Natural killer cell (primary cell): Measurements from ENCODE around the gene EXOSC10. TPM values are rescaled to one million over a fixed set of nuclear protein-coding genes. Genes with fewer than 3 reads are reported as not detected.
"Not testable (repeated sequence)": the region's sequence is repeated elsewhere in the genome, so short reads cannot be mapped to it uniquely, and the experiment has no call there.

Experiments
- ATAC-seq, 3 donors: fragments of 150-1000 bp in 2 of 3; fragments of 200-7000 bp in 1 of 3; cut with Tn5 transposase; 1 replicate in 1 of 3; 2 replicates in 2 of 3; pipeline ENCODE4 v1.10.0; 2021; ENCODE audit warnings: mild to moderate bottlenecking in 2 of 3, moderate library complexity in 2 of 3
- DNase-seq, 2 donors: peaks; one replicate each; pipeline versions ENCODE4 v3.0.0 to v3.0.0-alpha.2; 2013 to 2021; ENCODE audit warnings: mixed read lengths in 1 of 2
- H3K27ac ChIP-seq: one replicate; pipeline ENCODE4 v1.5.1; 2013; ENCODE audit warnings: mild to moderate bottlenecking, low read length
- H3K27me3 ChIP-seq: one replicate; pipeline ENCODE4 v1.6.1; 2013; ENCODE audit warnings: low read length; ENCODE audit not compliant: control insufficient read depth, insufficient read depth
- H3K36me3 ChIP-seq: one replicate; pipeline ENCODE4 v1.6.1; 2013; ENCODE audit warnings: low read length; ENCODE audit not compliant: control insufficient read depth, insufficient read depth
- H3K4me1 ChIP-seq: one replicate; pipeline ENCODE4 v1.6.1; 2013; ENCODE audit warnings: low read length; ENCODE audit not compliant: control insufficient read depth, insufficient read depth
- H3K4me3 ChIP-seq: one replicate; pipeline ENCODE4 v1.5.1; 2013; ENCODE audit warnings: low read length
- H3K9me3 ChIP-seq: one replicate; pipeline ENCODE4 v1.6.1; 2013; ENCODE audit warnings: low read length; ENCODE audit not compliant: control insufficient read depth, insufficient read depth
- H3K27ac Mint-ChIP-seq, 2 donors: one replicate each; pipeline ENCODE4 v1.8.0; 2022; ENCODE audit warnings: mild to moderate bottlenecking in 2 of 2, mixed read lengths in 2 of 2, moderate library complexity in 1 of 2
- H3K27me3 Mint-ChIP-seq, 2 donors: one replicate each; pipeline ENCODE4 v1.8.0; 2022; ENCODE audit warnings: low read depth in 2 of 2, mixed read lengths in 2 of 2
- H3K36me3 Mint-ChIP-seq: one replicate; pipeline ENCODE4 v1.8.0; 2022; ENCODE audit warnings: mixed read lengths
- H3K4me1 Mint-ChIP-seq, 2 donors: one replicate each; pipeline ENCODE4 v1.8.0; 2022; ENCODE audit warnings: mixed read lengths in 2 of 2
- H3K4me3 Mint-ChIP-seq: one replicate; pipeline ENCODE4 v1.8.0; 2022; ENCODE audit warnings: mild to moderate bottlenecking, moderate library complexity, mixed read lengths
- H3K9me3 Mint-ChIP-seq, 2 donors: one replicate each; pipeline ENCODE4 v1.8.0; 2022; ENCODE audit warnings: mixed read lengths in 2 of 2
- CTCF ChIP-seq: fragments of 200-600 bp; IDR thresholded peaks from one replicate; pipeline ENCODE4 v1.8.0; 2022; ENCODE audit warnings: antibody characterized with exemption
- WGBS: methylation state at CpG from one replicate; pipeline ENCODE4 v1.1.7; 2013; ENCODE audit warnings: missing lambda C conversion rate; ENCODE audit not compliant: insufficient coverage; 5-methylcytosine and 5-hydroxymethylcytosine counted together
- intact Hi-C: fragments of 100-400 bp; cut with micrococcal nuclease; formaldehyde crosslinking; loops from one replicate; pipeline ENCODE4 v1.14.2; 2022
- total RNA-seq, 4 donors: library from RNA; stranded (reverse); fragments of 120-200 nt in 1 of 4; gene quantifications; one replicate each; pipeline versions ENCODE4 v1.2.3 to v1.2.4, GENCODE V29; 2013 to 2022

EXOSC10 gene
- total RNA-seq, 3 donors from 2014 or later (not counting 1 experiment from before 2014, with no cell fraction given) = 85.2 to 97.2 (median 94.9) TPM

- Mint-ChIP-seq H3K27ac (no peak overlapping the region), H3K36me3 (peaks cover 22% of the 10 kb centered on the region), H3K27me3 (no peaks in the 10 kb centered on the region), H3K4me1 (peaks cover 32 to 35% of the 10 kb centered on the region in 2 donors), H3K4me3 (no peak overlapping the region), H3K9me3 (no peaks in the 10 kb centered on the region)
- Histone ChIP-seq H3K27me3 (no peaks in the 10 kb centered on the region), H3K27ac (no peak overlapping the region), H3K36me3 (peaks cover 82% of the 10 kb centered on the region), H3K9me3 (no peaks in the 10 kb centered on the region), H3K4me1 (peaks cover 4% of the 10 kb centered on the region), H3K4me3 (no peak overlapping the region)
- TF ChIP-seq CTCF = no peak
- 92% methylated on average over 6 of the region's 7 CpGs for WGBS
- intact Hi-C loops = no loop called here
- ATAC-seq (no peak), DNase-seq (no peak)
Measured at GRCh38 chr1:11019971-11020370, 79.7 kb downstream of the EXOSC10 start.

- peaks cover 82% of the 10 kb centered on the region for H3K36me3 ChIP-seq
- H3K4me1 ChIP-seq, H3K27ac ChIP-seq, H3K9me3 Mint-ChIP-seq, intact Hi-C loops, ATAC-seq, H3K4me3 Mint-ChIP-seq, H3K4me3 ChIP-seq, H3K27me3 ChIP-seq, H3K27ac Mint-ChIP-seq, H3K9me3 ChIP-seq, DNase-seq, H3K27me3 Mint-ChIP-seq: not testable (repeated sequence)
- Mint-ChIP-seq H3K4me1 (peaks cover 34% of the 10 kb centered on the region in 2 donors), H3K36me3 (peaks cover 19% of the 10 kb centered on the region)
- WGBS = 89% methylated on average over 7 of the region's 8 CpGs
Measured at GRCh38 chr1:11019358-11019757, 80.3 kb downstream of the EXOSC10 start.

Other genes starting within 250 kb of the EXOSC10 start
- gene TARDBP, start 87.2 kb downstream of the EXOSC10 start, total RNA-seq = 100 to 1,000 TPM; 148 to 171 (median 161) TPM
- gene MASP2, start 52.6 kb downstream of the EXOSC10 start, total RNA-seq = under 1 TPM in 2 of 3 donors, not detected in 1; 0.16 to 0.20 TPM
- gene SRM, start 39.9 kb downstream of the EXOSC10 start, total RNA-seq = 10 to 100 TPM; 23.9 to 30.9 (median 29.2) TPM
- gene ANGPTL7, start 89.5 kb upstream of the EXOSC10 start, total RNA-seq = not detected
- 10 to 100 TPM; 42.7 to 54.6 (median 43.7) TPM for gene MTOR, start 162.7 kb upstream of the EXOSC10 start, total RNA-seq
- gene UBIAD1, start 173.3 kb upstream of the EXOSC10 start, total RNA-seq = 10 to 100 TPM; 21.2 to 22.1 (median 21.7) TPM